ENCODE data around the gene ENTR1. TPM values are rescaled to one million over a fixed set of nuclear protein-coding genes. Genes with fewer than 3 reads are reported as not detected.

The ENTR1 gene, protein sequence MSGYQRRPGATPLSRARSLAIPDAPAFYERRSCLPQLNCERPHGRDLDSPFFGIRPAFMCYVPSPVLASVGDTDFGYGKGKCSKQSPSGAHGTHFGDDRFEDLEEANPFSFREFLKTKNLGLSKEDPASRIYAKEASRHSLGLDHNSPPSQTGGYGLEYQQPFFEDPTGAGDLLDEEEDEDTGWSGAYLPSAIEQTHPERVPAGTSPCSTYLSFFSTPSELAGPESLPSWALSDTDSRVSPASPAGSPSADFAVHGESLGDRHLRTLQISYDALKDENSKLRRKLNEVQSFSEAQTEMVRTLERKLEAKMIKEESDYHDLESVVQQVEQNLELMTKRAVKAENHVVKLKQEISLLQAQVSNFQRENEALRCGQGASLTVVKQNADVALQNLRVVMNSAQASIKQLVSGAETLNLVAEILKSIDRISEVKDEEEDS
- total RNA-seq: 10 to 100 TPM; 24.1 to 86.6 TPM

GRCh38 chr9:136410500-136411287, at the start of gene ENTR1, which contains the start of gene PMPCA:
ENTR1 (minus strand) TSS chr9:136410614; CDS start chr9:136410397, 217 bp downstream.
PMPCA (plus strand) TSS chr9:136410658; CDS start chr9:136410669, 11 bp downstream.
- Mint-ChIP-seq H3K4me3 (peak within 1 kb of the TSS; percentile 90), H3K4me1 (ENCODE audit: low read depth in 2 of 2) (peaks cover 29 to 30% of the 10 kb centered on the region in 2 donors), H3K36me3 (peaks cover 16% of the 10 kb centered on the region), H3K27ac (peak within 1 kb of the TSS; percentile 86 to 91), H3K9me3 (no peaks in the 10 kb centered on the region), H3K27me3 (no peaks in the 10 kb centered on the region)
- ATAC-seq (peak; percentile 92 to 97), DNase-seq (ENCODE audit: low spot score) (peak; percentile 96)

DNA sequence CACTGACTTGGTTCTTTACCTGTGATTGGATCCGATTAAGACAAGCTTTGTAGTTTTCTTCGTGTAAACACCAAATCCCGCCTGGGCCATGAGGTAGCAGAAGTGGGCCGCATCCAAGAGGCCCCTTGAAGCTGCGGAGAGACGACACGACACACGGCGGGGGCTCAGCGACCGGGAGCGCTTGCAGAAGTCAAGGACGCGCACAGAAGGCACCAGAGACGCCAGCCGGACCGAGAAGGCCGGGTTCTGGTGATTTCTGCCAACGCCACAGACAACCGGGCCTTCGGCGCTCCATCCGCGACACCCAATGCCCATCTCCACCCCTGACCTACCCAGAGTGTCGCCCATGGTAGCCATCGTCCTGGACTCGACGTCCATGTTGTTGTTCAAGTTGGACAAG, 49.0 kb upstream of the ENTR1 start:
- Mint-ChIP-seq H3K36me3 (peaks cover 6% of the 10 kb centered on the region), H3K9me3 (no peaks in the 10 kb centered on the region), H3K4me1 (ENCODE audit: low read depth in 2 of 2) (no peaks in the 10 kb centered on the region), H3K27me3 (no peaks in the 10 kb centered on the region), H3K4me3 (no peak overlapping the region), H3K27ac (no peak overlapping the region)
- ATAC-seq (no peak), DNase-seq (ENCODE audit: low spot score) (no peak)

GRCh38 chr9:136457326-136457725, 46.9 kb upstream of the ENTR1 start:
- Mint-ChIP-seq H3K4me3 (no peak overlapping the region), H3K9me3 (no peaks in the 10 kb centered on the region), H3K27me3 (no peaks in the 10 kb centered on the region), H3K36me3 (peaks cover 15% of the 10 kb centered on the region), H3K4me1 (ENCODE audit: low read depth in 2 of 2) (peaks cover 0 to 3% of the 10 kb centered on the region in 2 donors), H3K27ac (no peak overlapping the region)
- ATAC-seq (no peak), DNase-seq (ENCODE audit: low spot score) (no peak)

GRCh38 chr9:136456258-136456657, 45.8 kb upstream of the ENTR1 start:
- Mint-ChIP-seq H3K4me1 (ENCODE audit: low read depth in 2 of 2) (peaks cover 0 to 3% of the 10 kb centered on the region in 2 donors), H3K36me3 (peaks cover 15% of the 10 kb centered on the region), H3K27me3 (no peaks in the 10 kb centered on the region), H3K27ac (no peak overlapping the region), H3K4me3 (no peak overlapping the region), H3K9me3 (no peaks in the 10 kb centered on the region)
- DNase-seq (ENCODE audit: low spot score) (no peak), ATAC-seq (no peak)

GRCh38 chr9:136455043-136456002, 44.9 kb upstream of the ENTR1 start:
- peaks cover 0 to 3% of the 10 kb centered on the region in 2 donors for H3K4me1 Mint-ChIP-seq (ENCODE audit: low read depth in 2 of 2)
- H3K36me3 Mint-ChIP-seq: peaks cover 15% of the 10 kb centered on the region
- H3K9me3 Mint-ChIP-seq: no peaks in the 10 kb centered on the region
- H3K4me3 Mint-ChIP-seq: no peak overlapping the region
- ATAC-seq (peak in 1 of 2 donors; percentile 17), DNase-seq (ENCODE audit: low spot score) (no peak)
- no peaks in the 10 kb centered on the region for H3K27me3 Mint-ChIP-seq
- no peak overlapping the region for H3K27ac Mint-ChIP-seq

DNA sequence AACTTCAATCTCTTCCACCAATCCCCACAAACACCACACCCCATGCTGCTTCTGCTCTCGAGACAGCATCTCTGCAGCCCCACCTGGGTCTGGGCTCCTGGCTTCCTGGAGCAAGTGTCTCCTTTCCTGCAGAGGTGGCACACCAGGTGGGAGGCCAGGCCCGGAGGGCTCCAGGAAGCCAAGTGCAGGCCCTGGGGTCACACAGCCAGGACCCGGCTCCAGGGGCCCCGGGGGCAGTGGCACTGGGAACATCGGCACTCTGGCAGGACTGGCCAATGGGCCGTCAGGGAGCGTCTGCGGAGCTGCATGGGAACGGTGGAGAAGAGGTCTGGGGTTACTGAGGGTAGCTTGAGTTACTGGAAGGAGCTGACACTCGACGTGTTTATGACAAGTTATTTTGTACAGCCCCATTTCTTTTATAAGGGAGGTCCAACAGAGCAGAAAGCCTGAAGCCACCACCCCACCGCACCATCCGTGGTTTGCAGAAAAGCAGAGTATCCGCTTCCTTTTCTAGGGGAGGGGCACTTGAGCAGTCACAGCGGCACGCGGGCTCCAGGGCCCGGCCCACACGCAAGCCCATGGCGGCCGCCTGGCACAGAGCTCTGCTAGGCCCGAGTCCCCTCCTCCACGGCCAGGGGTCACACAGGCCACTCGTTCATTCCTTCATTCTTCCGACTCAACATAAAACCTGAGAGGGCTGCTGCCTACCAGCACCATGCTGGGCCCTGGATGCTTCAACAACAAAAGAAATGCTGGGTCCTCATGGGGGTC, 43.8 kb upstream of the ENTR1 start:
- ATAC-seq: no peak

DNA sequence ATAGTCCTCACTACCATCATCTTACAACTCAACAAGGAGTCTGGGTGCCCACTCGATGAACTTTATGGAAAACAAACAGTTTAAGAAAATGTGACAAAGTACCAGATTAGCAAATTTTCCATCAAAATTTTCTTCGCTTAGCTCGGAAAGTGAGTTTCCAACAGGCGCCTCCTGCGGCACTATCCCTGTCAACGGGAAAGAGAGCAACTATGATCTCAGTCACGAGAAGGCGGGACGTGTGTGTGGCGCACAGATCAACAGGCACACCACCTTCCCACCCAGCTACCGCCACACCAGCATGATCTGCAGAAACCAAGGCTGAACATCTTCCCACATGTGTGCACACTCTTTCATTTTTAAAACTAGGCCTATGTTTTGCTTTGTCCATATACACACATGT, 42.9 kb upstream of the ENTR1 start:
- Mint-ChIP-seq H3K4me3 (no peak overlapping the region), H3K9me3 (no peaks in the 10 kb centered on the region), H3K4me1 (ENCODE audit: low read depth in 2 of 2) (peaks cover 0 to 7% of the 10 kb centered on the region in 2 donors), H3K27ac (peak overlapping the region in 1 of 2 donors; percentile 36), H3K27me3 (no peaks in the 10 kb centered on the region), H3K36me3 (peaks cover 9% of the 10 kb centered on the region)
- ATAC-seq (no peak), DNase-seq (ENCODE audit: low spot score) (no peak)

More for the DNA sequence above, 43.8 kb upstream of the ENTR1 start:
- H3K27me3 Mint-ChIP-seq: no peaks in the 10 kb centered on the region
- peak overlapping the region in 1 of 2 donors; percentile 36 for H3K27ac Mint-ChIP-seq
- no peak for DNase-seq (ENCODE audit: low spot score)
- H3K36me3 Mint-ChIP-seq: peaks cover 15% of the 10 kb centered on the region
- H3K4me1 Mint-ChIP-seq (ENCODE audit: low read depth in 2 of 2): peaks cover 0 to 7% of the 10 kb centered on the region in 2 donors
- H3K9me3 Mint-ChIP-seq: no peaks in the 10 kb centered on the region
- no peak overlapping the region for H3K4me3 Mint-ChIP-seq

GRCh38 chr9:136451221-136451877, 40.9 kb upstream of the ENTR1 start:
- no peak overlapping the region for H3K27ac Mint-ChIP-seq
- DNase-seq (ENCODE audit: low spot score) (no peak), ATAC-seq (no peak)
- H3K4me1 Mint-ChIP-seq (ENCODE audit: low read depth in 2 of 2): peaks cover 0 to 7% of the 10 kb centered on the region in 2 donors
- no peak overlapping the region for H3K4me3 Mint-ChIP-seq
- H3K27me3 Mint-ChIP-seq: no peaks in the 10 kb centered on the region
- no peaks in the 10 kb centered on the region for H3K9me3 Mint-ChIP-seq
- H3K36me3 Mint-ChIP-seq: peaks cover 22% of the 10 kb centered on the region

- no peak for DNase-seq (ENCODE audit: low spot score)
- Mint-ChIP-seq H3K9me3 (no peaks in the 10 kb centered on the region), H3K4me3 (no peak overlapping the region), H3K36me3 (peaks cover 25% of the 10 kb centered on the region), H3K4me1 (ENCODE audit: low read depth in 2 of 2) (peaks cover 0 to 7% of the 10 kb centered on the region in 2 donors), H3K27ac (no peak overlapping the region), H3K27me3 (no peaks in the 10 kb centered on the region)
- no peak for ATAC-seq
Measured at GRCh38 chr9:136448655-136449054, 38.2 kb upstream of the ENTR1 start.

DNA sequence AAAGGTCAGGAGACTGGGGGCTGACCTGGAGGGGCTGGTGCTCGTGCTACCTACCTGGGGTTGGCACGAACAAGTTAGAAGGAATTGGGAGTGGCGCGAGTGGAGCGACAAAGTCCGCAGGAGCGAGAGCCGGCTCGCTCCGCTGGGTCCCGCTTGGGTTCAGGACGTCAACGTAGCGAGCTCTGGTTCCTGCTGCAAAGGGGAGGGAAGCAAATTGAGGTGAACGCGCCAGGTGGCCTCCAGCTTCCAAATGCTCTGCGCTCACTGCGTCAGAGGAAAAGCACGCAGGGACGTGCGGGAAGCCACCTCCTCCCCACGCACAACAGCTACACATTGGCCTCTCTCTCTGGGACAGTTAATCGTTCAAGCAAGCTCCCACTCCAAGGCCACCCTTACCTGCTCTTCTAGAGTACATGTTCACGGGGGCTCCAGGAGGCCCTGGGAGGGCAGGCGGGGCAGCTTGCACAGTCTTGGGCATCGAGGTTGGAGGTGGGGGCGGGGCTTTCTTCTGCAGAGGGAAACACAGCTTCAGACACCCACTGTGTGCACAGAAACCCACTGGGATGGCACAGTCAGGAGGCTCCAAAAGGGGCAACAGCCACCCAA, 36.9 kb upstream of the ENTR1 start:
- peaks cover 25% of the 10 kb centered on the region for H3K36me3 Mint-ChIP-seq
- H3K4me3 Mint-ChIP-seq: no peak overlapping the region
- no peak overlapping the region for H3K27ac Mint-ChIP-seq

GRCh38 chr9:136445799-136446198, 35.4 kb upstream of the ENTR1 start:
- peaks cover 25% of the 10 kb centered on the region for H3K36me3 Mint-ChIP-seq
- no peak overlapping the region for H3K27ac Mint-ChIP-seq
- H3K4me1 Mint-ChIP-seq (ENCODE audit: low read depth in 2 of 2): peaks cover 0 to 4% of the 10 kb centered on the region in 2 donors
- DNase-seq (ENCODE audit: low spot score) (no peak), ATAC-seq (no peak)
- H3K9me3 Mint-ChIP-seq: no peaks in the 10 kb centered on the region
- no peaks in the 10 kb centered on the region for H3K27me3 Mint-ChIP-seq
- H3K4me3 Mint-ChIP-seq: no peak overlapping the region

More for the DNA sequence above, 36.9 kb upstream of the ENTR1 start:
- Mint-ChIP-seq H3K4me1 (ENCODE audit: low read depth in 2 of 2) (peaks cover 0 to 4% of the 10 kb centered on the region in 2 donors), H3K27me3 (no peaks in the 10 kb centered on the region), H3K9me3 (no peaks in the 10 kb centered on the region)
- DNase-seq (ENCODE audit: low spot score) (no peak), ATAC-seq (no peak)

GRCh38 chr9:136444102-136444501, 33.7 kb upstream of the ENTR1 start:
- H3K4me3 Mint-ChIP-seq: no peak overlapping the region
- DNase-seq (ENCODE audit: low spot score) (no peak), ATAC-seq (no peak)
- no peaks in the 10 kb centered on the region for H3K4me1 Mint-ChIP-seq (ENCODE audit: low read depth in 2 of 2)
- peaks cover 25% of the 10 kb centered on the region for H3K36me3 Mint-ChIP-seq
- H3K27ac Mint-ChIP-seq: no peak overlapping the region
- H3K27me3 Mint-ChIP-seq: no peaks in the 10 kb centered on the region
- no peaks in the 10 kb centered on the region for H3K9me3 Mint-ChIP-seq
